ENCODE measurements around the gene ORM1.
"Not testable (repeated sequence)": the region's sequence is repeated elsewhere in the genome, so short reads cannot be mapped to it uniquely, and the experiment has no call there.

- TF ChIP-seq ZNF777 (tag by site-specific recombination; IDR thresholded peaks at IDR 0.05; ENCODE audit: borderline replicate concordance); CTCF (tag by site-specific recombination; IDR thresholded peaks at IDR 0.05); ZNF555 (tag by site-specific recombination; conservative IDR thresholded peaks at IDR 0.05); ZSCAN23 (tag by site-specific recombination; IDR thresholded peaks at IDR 0.05); ZNF292 (tag by site-specific recombination; IDR thresholded peaks at IDR 0.05; ENCODE audit: borderline replicate concordance, low read depth); ZNF707 (tag by site-specific recombination; IDR thresholded peaks at IDR 0.05); ZNF639 (tag by site-specific recombination; IDR thresholded peaks at IDR 0.05); ZNF426 (tag by site-specific recombination; IDR thresholded peaks at IDR 0.05); PRDM10 (tag by site-specific recombination; IDR thresholded peaks at IDR 0.05): not testable (repeated sequence)
These were observed 2.9 kb downstream of the ORM1 start for GRCh38 chr9:114325684-114326254.

Measured in HEK293 (cell line).